ENCODE results near the gene NR2F1.

The NR2F1 gene

GRCh38 chr5:93572101-93572607 lies 10.9 kb upstream of the NR2F1 start:
- Histone ChIP-seq H3K9ac (ENCODE audit: low read depth in 1 of 2, low read length in 2 of 2) (no peak overlapping the region), H3K4me1 (ENCODE audit: control insufficient read depth in 2 of 2, insufficient read depth in 2 of 2, low read length in 2 of 2) (no peaks in the 10 kb centered on the region), H3K27ac (ENCODE audit: low read depth in 2 of 2, low read length in 2 of 2) (no peak overlapping the region), H3K27me3 (ENCODE audit: control insufficient read depth in 2 of 2, insufficient read depth in 2 of 2, low read length in 2 of 2) (peaks cover 29 to 32% of the 10 kb centered on the region in 2 donors), H3K4me3 (ENCODE audit: low read length in 2 of 2) (no peak overlapping the region), H3K36me3 (ENCODE audit: control insufficient read depth in 2 of 2, insufficient read depth in 2 of 2, low read length in 2 of 2) (no peaks in the 10 kb centered on the region), H3K9me3 (ENCODE audit: control insufficient read depth in 2 of 2, low read length in 2 of 2) (peaks cover 0 to 2% of the 10 kb centered on the region in 2 donors)

- no peaks in the 10 kb centered on the region for H3K4me1 ChIP-seq (ENCODE audit: control insufficient read depth in 2 of 2, insufficient read depth in 2 of 2, low read length in 2 of 2)
- H3K27ac ChIP-seq (ENCODE audit: low read depth in 2 of 2, low read length in 2 of 2), result no peak overlapping the region
- no peak overlapping the region for H3K4me3 ChIP-seq (ENCODE audit: low read length in 2 of 2)
- peaks cover 0 to 2% of the 10 kb centered on the region in 2 donors for H3K9me3 ChIP-seq (ENCODE audit: control insufficient read depth in 2 of 2, low read length in 2 of 2)
- no peaks in the 10 kb centered on the region for H3K36me3 ChIP-seq (ENCODE audit: control insufficient read depth in 2 of 2, insufficient read depth in 2 of 2, low read length in 2 of 2)
- H3K27me3 ChIP-seq (ENCODE audit: control insufficient read depth in 2 of 2, insufficient read depth in 2 of 2, low read length in 2 of 2), result peaks cover 34 to 38% of the 10 kb centered on the region in 2 donors
- H3K9ac ChIP-seq (ENCODE audit: low read depth in 1 of 2, low read length in 2 of 2), result no peak overlapping the region
These were observed 10.2 kb upstream of the NR2F1 start for GRCh38 chr5:93572608-93573353.

- H3K36me3 ChIP-seq (ENCODE audit: control insufficient read depth in 2 of 2, insufficient read depth in 2 of 2, low read length in 2 of 2), result no peaks in the 10 kb centered on the region
- H3K9ac ChIP-seq (ENCODE audit: low read depth in 1 of 2, low read length in 2 of 2), result no peak overlapping the region
- no peaks in the 10 kb centered on the region for H3K4me1 ChIP-seq (ENCODE audit: control insufficient read depth in 2 of 2, insufficient read depth in 2 of 2, low read length in 2 of 2)
- no peak overlapping the region for H3K4me3 ChIP-seq (ENCODE audit: low read length in 2 of 2)
- H3K27me3 ChIP-seq (ENCODE audit: control insufficient read depth in 2 of 2, insufficient read depth in 2 of 2, low read length in 2 of 2), result peaks cover 42 to 46% of the 10 kb centered on the region in 2 donors
- peaks cover 0 to 2% of the 10 kb centered on the region in 2 donors for H3K9me3 ChIP-seq (ENCODE audit: control insufficient read depth in 2 of 2, low read length in 2 of 2)
- no peak overlapping the region for H3K27ac ChIP-seq (ENCODE audit: low read depth in 2 of 2, low read length in 2 of 2)
These were observed 9.4 kb upstream of the NR2F1 start for GRCh38 chr5:93573354-93574351.

GRCh38 chr5:93574491-93575305 lies 8.3 kb upstream of the NR2F1 start:
- H3K27ac ChIP-seq (ENCODE audit: low read depth in 2 of 2, low read length in 2 of 2), result no peak overlapping the region
- no peak overlapping the region for H3K9ac ChIP-seq (ENCODE audit: low read depth in 1 of 2, low read length in 2 of 2)
- H3K4me1 ChIP-seq (ENCODE audit: control insufficient read depth in 2 of 2, insufficient read depth in 2 of 2, low read length in 2 of 2), result peaks cover 0 to under 1% of the 10 kb centered on the region in 2 donors
- peaks cover 48 to 53% of the 10 kb centered on the region in 2 donors for H3K27me3 ChIP-seq (ENCODE audit: control insufficient read depth in 2 of 2, insufficient read depth in 2 of 2, low read length in 2 of 2)
- H3K4me3 ChIP-seq (ENCODE audit: low read length in 2 of 2), result no peak overlapping the region
- no peaks in the 10 kb centered on the region for H3K36me3 ChIP-seq (ENCODE audit: control insufficient read depth in 2 of 2, insufficient read depth in 2 of 2, low read length in 2 of 2)
- peaks cover 0 to 2% of the 10 kb centered on the region in 2 donors for H3K9me3 ChIP-seq (ENCODE audit: control insufficient read depth in 2 of 2, low read length in 2 of 2)

- Histone ChIP-seq H3K36me3 (ENCODE audit: control insufficient read depth in 2 of 2, insufficient read depth in 2 of 2, low read length in 2 of 2) (no peaks in the 10 kb centered on the region), H3K4me1 (ENCODE audit: control insufficient read depth in 2 of 2, insufficient read depth in 2 of 2, low read length in 2 of 2) (peaks cover 6 to 9% of the 10 kb centered on the region in 2 donors), H3K9me3 (ENCODE audit: control insufficient read depth in 2 of 2, low read length in 2 of 2) (peaks cover 0 to 2% of the 10 kb centered on the region in 2 donors), H3K27me3 (ENCODE audit: control insufficient read depth in 2 of 2, insufficient read depth in 2 of 2, low read length in 2 of 2) (peaks cover 53 to 64% of the 10 kb centered on the region in 2 donors), H3K9ac (ENCODE audit: low read depth in 1 of 2, low read length in 2 of 2) (no peak overlapping the region), H3K4me3 (ENCODE audit: low read length in 2 of 2) (no peak overlapping the region), H3K27ac (ENCODE audit: low read depth in 2 of 2, low read length in 2 of 2) (no peak overlapping the region)
These were observed 7.3 kb upstream of the NR2F1 start for GRCh38 chr5:93575461-93576414.

- peaks cover 49 to 58% of the 10 kb centered on the region in 2 donors for H3K27me3 ChIP-seq (ENCODE audit: control insufficient read depth in 2 of 2, insufficient read depth in 2 of 2, low read length in 2 of 2)
- H3K4me3 ChIP-seq (ENCODE audit: low read length in 2 of 2), result no peak overlapping the region
- H3K9me3 ChIP-seq (ENCODE audit: control insufficient read depth in 2 of 2, low read length in 2 of 2), result no peaks in the 10 kb centered on the region
- H3K4me1 ChIP-seq (ENCODE audit: control insufficient read depth in 2 of 2, insufficient read depth in 2 of 2, low read length in 2 of 2), result peaks cover 11 to 15% of the 10 kb centered on the region in 2 donors
- H3K36me3 ChIP-seq (ENCODE audit: control insufficient read depth in 2 of 2, insufficient read depth in 2 of 2, low read length in 2 of 2), result no peaks in the 10 kb centered on the region
- H3K9ac ChIP-seq (ENCODE audit: low read depth in 1 of 2, low read length in 2 of 2), result no peak overlapping the region
- no peak overlapping the region for H3K27ac ChIP-seq (ENCODE audit: low read depth in 2 of 2, low read length in 2 of 2)
These were observed 5.8 kb upstream of the NR2F1 start for GRCh38 chr5:93576994-93577853.

- peak overlapping the region in 1 of 2 donors; percentile 20 for H3K9ac ChIP-seq (ENCODE audit: low read depth in 1 of 2, low read length in 2 of 2)
- H3K9me3 ChIP-seq (ENCODE audit: control insufficient read depth in 2 of 2, low read length in 2 of 2), result no peaks in the 10 kb centered on the region
- H3K4me3 ChIP-seq (ENCODE audit: low read length in 2 of 2), result peak overlapping the region in 1 of 2 donors; percentile 41
- peak overlapping the region; percentile 71 to 72 for H3K27ac ChIP-seq (ENCODE audit: low read depth in 2 of 2, low read length in 2 of 2)
- peaks cover 11 to 20% of the 10 kb centered on the region in 2 donors for H3K4me1 ChIP-seq (ENCODE audit: control insufficient read depth in 2 of 2, insufficient read depth in 2 of 2, low read length in 2 of 2)
- H3K27me3 ChIP-seq (ENCODE audit: control insufficient read depth in 2 of 2, insufficient read depth in 2 of 2, low read length in 2 of 2), result peaks cover 49 to 53% of the 10 kb centered on the region in 2 donors
- H3K36me3 ChIP-seq (ENCODE audit: control insufficient read depth in 2 of 2, insufficient read depth in 2 of 2, low read length in 2 of 2), result no peaks in the 10 kb centered on the region
These were observed 4.9 kb upstream of the NR2F1 start for GRCh38 chr5:93577854-93578812.
